ENCODE data around the gene LRRK1.

The LRRK1 gene

GRCh38 chr15:101063212-101063611, 144.1 kb downstream of the LRRK1 start:
- TF ChIP-seq, protein P1, sequence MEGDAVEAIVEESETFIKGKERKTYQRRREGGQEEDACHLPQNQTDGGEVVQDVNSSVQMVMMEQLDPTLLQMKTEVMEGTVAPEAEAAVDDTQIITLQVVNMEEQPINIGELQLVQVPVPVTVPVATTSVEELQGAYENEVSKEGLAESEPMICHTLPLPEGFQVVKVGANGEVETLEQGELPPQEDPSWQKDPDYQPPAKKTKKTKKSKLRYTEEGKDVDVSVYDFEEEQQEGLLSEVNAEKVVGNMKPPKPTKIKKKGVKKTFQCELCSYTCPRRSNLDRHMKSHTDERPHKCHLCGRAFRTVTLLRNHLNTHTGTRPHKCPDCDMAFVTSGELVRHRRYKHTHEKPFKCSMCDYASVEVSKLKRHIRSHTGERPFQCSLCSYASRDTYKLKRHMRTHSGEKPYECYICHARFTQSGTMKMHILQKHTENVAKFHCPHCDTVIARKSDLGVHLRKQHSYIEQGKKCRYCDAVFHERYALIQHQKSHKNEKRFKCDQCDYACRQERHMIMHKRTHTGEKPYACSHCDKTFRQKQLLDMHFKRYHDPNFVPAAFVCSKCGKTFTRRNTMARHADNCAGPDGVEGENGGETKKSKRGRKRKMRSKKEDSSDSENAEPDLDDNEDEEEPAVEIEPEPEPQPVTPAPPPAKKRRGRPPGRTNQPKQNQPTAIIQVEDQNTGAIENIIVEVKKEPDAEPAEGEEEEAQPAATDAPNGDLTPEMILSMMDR (IDR thresholded peaks at IDR 0.05; ENCODE audit: insufficient read depth, missing control alignments): no peak
- FAIRE-seq: no peak

DNA sequence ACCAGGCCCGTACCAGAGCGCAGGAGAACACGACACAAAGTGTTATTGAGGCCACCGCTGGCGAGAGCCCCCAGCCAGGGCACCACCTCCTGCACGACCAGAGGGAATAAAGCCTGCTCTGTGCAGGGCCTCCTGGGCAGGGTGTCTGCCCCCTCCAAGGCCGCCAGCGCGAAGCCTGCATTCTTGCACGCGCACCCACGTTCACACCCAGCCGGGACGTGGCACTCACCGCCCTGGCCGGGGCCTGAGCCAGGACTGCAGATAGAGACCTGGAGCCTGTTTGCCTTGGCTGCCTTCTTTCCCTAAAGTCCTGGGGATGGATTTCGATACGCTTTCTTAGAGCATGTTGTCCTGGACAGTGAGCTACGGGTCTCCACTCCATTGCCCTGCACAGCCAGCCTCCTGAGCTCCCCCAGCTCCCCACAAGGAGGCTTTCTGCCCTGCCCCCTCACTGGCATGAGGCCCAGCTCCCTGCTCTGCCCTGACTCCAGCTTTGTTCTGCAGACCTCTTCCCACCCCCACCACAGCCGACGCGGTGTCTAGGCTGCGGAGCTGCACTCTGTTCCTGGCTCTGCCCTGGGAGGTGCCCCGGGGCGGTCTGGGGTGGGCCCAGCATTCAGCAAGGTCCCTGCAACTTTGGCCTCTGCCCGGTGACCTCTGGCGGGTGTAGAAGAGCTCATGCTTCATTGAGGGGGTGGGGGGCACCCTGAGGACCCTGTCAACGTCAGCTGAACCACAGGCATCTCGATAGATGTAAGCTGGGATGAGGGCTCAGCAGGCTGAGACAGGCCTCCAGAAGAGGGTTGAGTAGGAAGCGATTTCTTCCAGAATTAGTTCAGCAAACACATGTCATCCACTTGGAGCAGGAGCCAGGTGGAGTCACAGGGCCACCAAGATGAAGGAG, 145.0 kb downstream of the LRRK1 start:
- no peak for FAIRE-seq

More at GRCh38 chr15:101063212-101063611, 144.1 kb downstream of the LRRK1 start:
- DNase-seq (ENCODE audit: insufficient read length, low spot score): no peak

GRCh38 chr15:101064795-101065569, 145.8 kb downstream of the LRRK1 start:
- TF ChIP-seq, protein P1 (IDR thresholded peaks at IDR 0.05; ENCODE audit: insufficient read depth, missing control alignments): no peak
- DNase-seq (ENCODE audit: insufficient read length, low spot score) (no peak), FAIRE-seq (no peak)

More for the DNA sequence above, 145.0 kb downstream of the LRRK1 start:
- no peak for DNase-seq (ENCODE audit: insufficient read length, low spot score)
- TF ChIP-seq, protein P1 (IDR thresholded peaks at IDR 0.05; ENCODE audit: insufficient read depth, missing control alignments): no peak

- TF ChIP-seq, protein P1 (IDR thresholded peaks at IDR 0.05; ENCODE audit: insufficient read depth, missing control alignments): no peak
- FAIRE-seq: no peak
- DNase-seq (ENCODE audit: insufficient read length, low spot score): no peak
Measured at GRCh38 chr15:101065570-101066221, 146.5 kb downstream of the LRRK1 start.

DNA sequence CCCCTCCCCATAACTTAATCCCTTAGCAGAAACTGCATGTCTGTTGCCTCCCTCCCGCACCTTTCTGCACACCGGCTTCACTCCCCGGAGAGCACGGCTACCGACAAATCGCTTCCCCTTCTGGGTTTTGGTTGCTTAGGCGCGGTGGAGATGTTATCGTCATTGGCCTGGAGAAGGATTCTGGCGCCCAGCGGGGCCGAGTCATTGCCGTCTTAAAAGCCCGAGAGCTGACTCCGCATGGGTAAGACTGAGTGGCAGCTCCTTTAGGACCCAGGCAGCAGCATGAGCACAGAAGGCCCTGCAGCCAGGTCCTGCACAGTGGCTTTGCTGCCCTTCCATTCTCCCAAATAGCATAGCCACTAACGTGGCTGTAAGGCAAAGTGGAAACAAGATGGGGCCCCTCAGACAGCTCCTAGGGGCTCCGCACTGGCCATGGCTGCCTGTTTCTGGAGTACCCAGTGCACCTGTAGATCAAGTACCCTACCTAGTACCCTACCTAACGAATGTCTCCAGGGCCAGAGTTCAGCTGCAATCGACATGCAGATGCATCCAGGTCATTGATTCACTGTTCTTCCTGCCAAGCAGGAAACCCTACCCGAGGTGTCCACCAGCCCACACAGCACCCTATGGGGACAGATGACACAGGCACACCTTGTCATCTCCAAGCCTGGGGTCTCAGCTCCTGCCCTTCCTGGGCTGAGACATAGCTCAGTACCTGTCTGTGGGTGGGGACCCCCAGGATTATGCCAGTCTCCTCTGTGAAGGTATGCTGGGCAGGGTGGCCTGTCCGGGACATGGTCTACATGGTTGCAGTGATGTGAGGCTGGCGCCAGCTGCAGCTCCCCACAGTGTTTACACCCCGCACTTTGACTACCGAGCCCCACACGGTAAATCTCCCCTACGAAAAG, 147.6 kb downstream of the LRRK1 start:
- TF ChIP-seq, protein P1 (IDR thresholded peaks at IDR 0.05; ENCODE audit: insufficient read depth, missing control alignments): no peak
- no peak for DNase-seq (ENCODE audit: insufficient read length, low spot score)
- no peak for FAIRE-seq
